ENCODE results near the gene PLXNA2.

DNA sequence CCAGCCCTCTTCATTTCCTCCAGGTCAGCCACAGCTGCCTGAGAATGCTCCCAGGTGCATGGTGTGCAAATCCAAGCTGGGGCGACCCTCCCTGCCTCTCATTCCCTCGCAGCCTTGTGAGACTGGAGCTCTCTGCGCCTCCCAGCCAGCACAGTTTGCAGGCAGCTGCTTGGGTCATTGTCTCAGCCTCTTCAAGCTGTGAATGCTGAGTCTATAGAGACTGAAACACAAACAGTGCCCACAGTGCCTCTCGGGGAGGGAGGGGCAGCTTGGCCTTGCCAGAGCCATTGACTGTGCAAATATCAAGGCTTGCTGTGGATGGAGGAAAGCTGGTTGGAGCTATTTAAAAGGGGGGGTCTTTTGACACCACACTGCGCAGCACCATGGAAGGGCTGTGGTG, 10.6 kb downstream of the PLXNA2 start:
- TF ChIP-seq POLR2AphosphoS5 (IDR thresholded peaks at IDR 0.05; ENCODE audit: low read depth, low read length), result no peak; the same call in 1 of the 2 replicates
- no peak for TF ChIP-seq PHF8 (conservative IDR thresholded peaks at IDR 0.05; ENCODE audit: low read depth, low read length)
- TF ChIP-seq ZNF274 (IDR thresholded peaks at IDR 0.05; ENCODE audit: borderline replicate concordance, extremely low read depth, low read length), result no peak
- no peak for TF ChIP-seq SIX5 (IDR thresholded peaks at IDR 0.05; ENCODE audit: low read depth, low read length)
- TF ChIP-seq, protein P1, sequence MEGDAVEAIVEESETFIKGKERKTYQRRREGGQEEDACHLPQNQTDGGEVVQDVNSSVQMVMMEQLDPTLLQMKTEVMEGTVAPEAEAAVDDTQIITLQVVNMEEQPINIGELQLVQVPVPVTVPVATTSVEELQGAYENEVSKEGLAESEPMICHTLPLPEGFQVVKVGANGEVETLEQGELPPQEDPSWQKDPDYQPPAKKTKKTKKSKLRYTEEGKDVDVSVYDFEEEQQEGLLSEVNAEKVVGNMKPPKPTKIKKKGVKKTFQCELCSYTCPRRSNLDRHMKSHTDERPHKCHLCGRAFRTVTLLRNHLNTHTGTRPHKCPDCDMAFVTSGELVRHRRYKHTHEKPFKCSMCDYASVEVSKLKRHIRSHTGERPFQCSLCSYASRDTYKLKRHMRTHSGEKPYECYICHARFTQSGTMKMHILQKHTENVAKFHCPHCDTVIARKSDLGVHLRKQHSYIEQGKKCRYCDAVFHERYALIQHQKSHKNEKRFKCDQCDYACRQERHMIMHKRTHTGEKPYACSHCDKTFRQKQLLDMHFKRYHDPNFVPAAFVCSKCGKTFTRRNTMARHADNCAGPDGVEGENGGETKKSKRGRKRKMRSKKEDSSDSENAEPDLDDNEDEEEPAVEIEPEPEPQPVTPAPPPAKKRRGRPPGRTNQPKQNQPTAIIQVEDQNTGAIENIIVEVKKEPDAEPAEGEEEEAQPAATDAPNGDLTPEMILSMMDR (IDR thresholded peaks at IDR 0.05; ENCODE audit: control extremely low read depth in 1 of 3, insufficient read depth in 1 of 3, low read depth in 1 of 3, low read length in 3 of 3), result no peak
